GM18505 (cell line): ENCODE data around the gene TSKS.

ENCODE experiments used
- ATAC-seq: cut with Tn5 transposase; IDR thresholded peaks from one replicate; pipeline ENCODE4 v1.9.1; 2021; ENCODE audit not compliant: unreplicated experiment
- POLR2A ChIP-seq: IDR thresholded peaks from 4 replicates; pipeline ENCODE4 v1.6.1; 2011; ENCODE audit warnings: borderline replicate concordance; ENCODE audit not compliant: insufficient read depth, insufficient read length; ENCODE audit errors: extremely low read depth

Gene TSKS

GRCh38 chr19:49701271-49701786 lies 61.8 kb downstream of the TSKS start:
- no peak for TF ChIP-seq POLR2A
- no peak for ATAC-seq

- TF ChIP-seq POLR2A: no peak
- ATAC-seq: no peak
Observed at GRCh38 chr19:49700563-49700962, 62.5 kb downstream of the TSKS start.

GRCh38 chr19:49699364-49699763 lies 63.7 kb downstream of the TSKS start:
- no peak for ATAC-seq
- no peak for TF ChIP-seq POLR2A

- no peak for TF ChIP-seq POLR2A
Observed at GRCh38 chr19:49696865-49697264, 66.2 kb downstream of the TSKS start.

GRCh38 chr19:49696115-49696514 lies 67.0 kb downstream of the TSKS start:
- TF ChIP-seq POLR2A: no peak

More at GRCh38 chr19:49696865-49697264, 66.2 kb downstream of the TSKS start:
- ATAC-seq: no peak

GRCh38 chr19:49692147-49692506 lies 71.0 kb downstream of the TSKS start:
- no peak for ATAC-seq
- TF ChIP-seq POLR2A: no peak

More at GRCh38 chr19:49696115-49696514, 67.0 kb downstream of the TSKS start:
- ATAC-seq: no peak

GRCh38 chr19:49691243-49692146 lies 71.6 kb downstream of the TSKS start:
- no peak for TF ChIP-seq POLR2A
- ATAC-seq: no peak

GRCh38 chr19:49690656-49691242 lies 72.4 kb downstream of the TSKS start, which contains the start of gene CPT1C:
Gene CPT1C, plus strand, starts transcription at chr19:49691116. Its CDS starts 1,137 bp downstream, at chr19:49692253.
- no peak for ATAC-seq
- TF ChIP-seq POLR2A: no peak

GRCh38 chr19:49690079-49690655 lies 72.9 kb downstream of the TSKS start:
- TF ChIP-seq POLR2A: no peak
- no peak for ATAC-seq
